Measurements from ENCODE around the gene MARK3. TPM values are rescaled to one million over a fixed set of nuclear protein-coding genes. Genes with fewer than 3 reads are reported as not detected.
A peak's percentile ranks its signal among the peaks of the same experiment; 100 is the strongest.

MARK3 gene
- total and polyA plus RNA-seq, 10 of the 15 experiments (the other 5 are each of a cell fraction or from before 2014, with no cell fraction given), result 10.7 to 75.1 (median 41.4) TPM

- no peaks in the 10 kb centered on the region for H3K9me3 ChIP-seq (replicated peaks; ENCODE audit: control insufficient read depth, insufficient read depth, low read length)
- no peak for DNase-seq (ENCODE audit: low read depth, low spot score)
- in situ Hi-C loops (cut with MboI) (no loop called here), intact Hi-C loops (cut with micrococcal nuclease; ENCODE audit: unreplicated experiment) (loop anchor here (5.0 kb wide), 1 partner anchor 56 kb away; the partner anchor contains the start of gene EIF5)
- TF ChIP-seq ASH2L (IDR thresholded peaks at IDR 0.05; ENCODE audit: borderline replicate concordance, low read depth) (no peak), RAD51 (IDR thresholded peaks at IDR 0.05) (no peak), FOXM1 (IDR thresholded peaks at IDR 0.05; ENCODE audit: low read depth, low read length) (no peak), NR2C1 (IDR thresholded peaks at IDR 0.05) (no peak), PBX3 (IDR thresholded peaks at IDR 0.05; ENCODE audit: insufficient replicate concordance, low read depth, low read length) (no peak), ZNF24 (IDR thresholded peaks at IDR 0.05) (no peak), ATF7 (IDR thresholded peaks at IDR 0.05; ENCODE audit: low read depth) (no peak), SP1 (IDR thresholded peaks at IDR 0.05; ENCODE audit: low read depth, low read length) (no peak), YBX1 (IDR thresholded peaks at IDR 0.05) (no peak), TARDBP (IDR thresholded peaks at IDR 0.05; ENCODE audit: borderline replicate concordance) (no peak), SUZ12 (IDR thresholded peaks at IDR 0.05; ENCODE audit: unreplicated experiment) (no peak), ZBTB40 (IDR thresholded peaks at IDR 0.05; ENCODE audit: borderline replicate concordance) (no peak), POU2F2 (IDR thresholded peaks at IDR 0.05; ENCODE audit: borderline replicate concordance, low read depth, low read length) (no peak), JUND (IDR thresholded peaks at IDR 0.05; ENCODE audit: low read depth, low read length) (no peak), MEF2A (IDR thresholded peaks at IDR 0.05; ENCODE audit: insufficient read depth, low read depth, low read length) (no peak)
- peaks cover 79% of the 10 kb centered on the region for H3K79me2 ChIP-seq (ENCODE audit: control insufficient read depth, insufficient read depth, low read length)
- WGBS (ENCODE audit: insufficient coverage, insufficient replicate concordance, low lambda C conversion rate, missing lambda C conversion rate), result 95% methylated on average over 1 of the region's 1 CpG
- H4K20me1 ChIP-seq (ENCODE audit: control insufficient read depth, insufficient read depth), result peaks cover 2% of the 10 kb centered on the region; the same call in 1 of the 2 replicates
- no peak overlapping the region for H3K9ac ChIP-seq (ENCODE audit: control insufficient read depth, insufficient read depth, low read length)
- H3K4me2 ChIP-seq (ENCODE audit: control insufficient read depth, insufficient read depth), result peak overlapping the region; percentile 93
- SMC1A ChIA-PET (ENCODE audit: uncharacterized antibody, unreplicated experiment), result interaction anchor here (1.0 to 3.6 kb wide), 2 partner anchors 12 to 32 kb away, joined by 3 to 21 read pairs; no protein-coding TSS in a partner anchor
- H3K27ac ChIP-seq (ENCODE audit: control insufficient read depth, insufficient read depth), result no peak overlapping the region
- CTCF ChIA-PET, result interaction anchor here (1.0 to 1.1 kb wide), 2 partner anchors 54 to 284 kb away, joined by 3 to 4 read pairs; no protein-coding TSS in a partner anchor
- no TSS peak for BruUV-seq (replicated peaks)
- POLR2A ChIA-PET, result no interaction called here
- no peak for ATAC-seq
- no peak overlapping the region for H2AFZ ChIP-seq (ENCODE audit: control insufficient read depth, low read depth, low read length)
- H3K27me3 ChIP-seq (replicated peaks in 1 of 2; ENCODE audit: control insufficient read depth in 2 of 2, insufficient read depth in 2 of 2, low read length in 1 of 2), result no peaks in the 10 kb centered on the region
- H3K4me1 ChIP-seq (ENCODE audit: control insufficient read depth, insufficient read depth, low read length), result peaks cover 13% of the 10 kb centered on the region
- peak overlapping the region; percentile 29 for H3K4me3 ChIP-seq
- no peak for FAIRE-seq
- RAD21 ChIA-PET (ENCODE audit: unreplicated experiment), result no interaction called here
- H3K36me3 ChIP-seq (ENCODE audit: control insufficient read depth in 2 of 2, insufficient read depth in 2 of 2, low read length in 1 of 2), result no peaks in the 10 kb centered on the region
These were observed 3.4 kb downstream of the MARK3 start for GRCh38 chr14:103388664-103389063.

All from GM12878 (cell line).